Ovary (tissue), 9 donors: ENCODE measurements around the gene PSMB9. TPM values are rescaled to one million over a fixed set of nuclear protein-coding genes. Genes with fewer than 3 reads are reported as not detected.
"Not testable (repeated sequence)": the region's sequence is repeated elsewhere in the genome, so short reads cannot be mapped to it uniquely, and the experiment has no call there.

Experiments used
- DNase-seq, 5 donors: peaks; one replicate each; pipeline ENCODE4 v3.0.0-alpha.2; 2019 to 2020
- H3K27ac ChIP-seq, 2 donors: fragments of 200-600 bp; one replicate each; pipeline versions ENCODE4 v1.5.1 to v1.8.0; 2019 to 2022
- H3K27me3 ChIP-seq: fragments of 200-600 bp; one replicate; pipeline ENCODE4 v1.8.0; 2022
- H3K36me3 ChIP-seq: fragments of 200-600 bp; sonication (generic); one replicate; pipeline ENCODE4 v1.5.1; 2019
- H3K4me1 ChIP-seq: one replicate; pipeline ENCODE4 v1.8.1; 2013; ENCODE audit warnings: mild to moderate bottlenecking, moderate library complexity; ENCODE audit not compliant: insufficient read depth
- H3K4me3 ChIP-seq: fragments of 200-600 bp; sonication (generic); one replicate; pipeline ENCODE4 v1.5.1; 2017
- H3K9me3 ChIP-seq, 2 donors: fragments of 200-600 bp in 1 of 2; sonication (generic) in 1 of 2; one replicate each; pipeline versions ENCODE4 v1.5.1 to v1.8.1; 2013 to 2019; ENCODE audit warnings: mild to moderate bottlenecking in 1 of 2, moderate library complexity in 1 of 2
- EP300 ChIP-seq: sonication (generic); formaldehyde crosslinking; IDR thresholded peaks from one replicate; pipeline ENCODE4 v1.6.1; 2017; ENCODE audit warnings: antibody characterized with exemption
- POLR2A ChIP-seq: fragments of 450-650 bp; IDR thresholded peaks from one replicate; pipeline ENCODE4 v1.6.1; 2017; ENCODE audit warnings: antibody characterized with exemption, mild to moderate bottlenecking, moderate library complexity
- WGBS, 3 donors: extraction: QIAGEN DNeasy Blood & Tissue Kit in 1 of 3; methylation state at CpG; one replicate each; pipeline versions ENCODE4 v1.1.5 to v1.1.7; 2013 to 2017; 5-methylcytosine and 5-hydroxymethylcytosine counted together
- intact Hi-C, 4 donors: fragments of 100-400 bp; cut with DNase I; formaldehyde crosslinking; loops; one replicate each; pipeline versions ENCODE4 v1.11.0 to v1.15.1; 2022 to 2023
- polyA plus RNA-seq, 2 donors: library from polyadenylated mRNA; stranded (reverse); fragments of 200-250 nt in 1 of 2; fragments of 350-450 nt in 1 of 2; fragmentation: Illumina TruSeq in 1 of 2; extraction: RNeasy Lipid Tissue Mini Kit (QIAGEN cat#74804) in 1 of 2; gene quantifications; one replicate each; pipeline ENCODE4 v1.2.3, GENCODE V29; 2013 to 2014
- total RNA-seq, 7 donors: library from RNA; depleted of rRNA in 2 of 7; stranded (reverse); fragments of >200 nt in 2 of 7; fragmentation: NEBNext Ultra II Directional in 3 of 7; extraction: Animal tissue kit (Norgen Biotek cat#: 25700) in 3 of 7; gene quantifications; one replicate each; pipeline versions ENCODE4 v1.1.0 to v1.2.4, GENCODE V29; 2016 to 2023
- TF ChIP-seq, protein P1 (sequence below), 3 donors: fragments of 450-650 bp in 2 of 3; fragments of 200-600 bp in 1 of 3; IDR thresholded peaks; one replicate each; pipeline versions ENCODE4 v1.5.1 to v1.8.0; 2016 to 2022; ENCODE audit warnings: antibody characterized with exemption in 3 of 3, mild to moderate bottlenecking in 1 of 3
- donor health status: DM: no; HTN: no; CAD: no; lungs with moderate emphysema.
- donor health status: DM: no; HTN: no; CAD: no.
- donor health status: Bipolar disorder and iron deficiency.
- donor health status: DM: yes; HTN: yes; CAD: no.
- donor health status: DM: no; HTN: no; CAD: no.
- donor health status: DM: yes; HTN: yes; CAD: no.

The PSMB9 gene
- total and polyA plus RNA-seq, 9 donors: 9.5 to 30.7 (median 20.4) TPM

DNA sequence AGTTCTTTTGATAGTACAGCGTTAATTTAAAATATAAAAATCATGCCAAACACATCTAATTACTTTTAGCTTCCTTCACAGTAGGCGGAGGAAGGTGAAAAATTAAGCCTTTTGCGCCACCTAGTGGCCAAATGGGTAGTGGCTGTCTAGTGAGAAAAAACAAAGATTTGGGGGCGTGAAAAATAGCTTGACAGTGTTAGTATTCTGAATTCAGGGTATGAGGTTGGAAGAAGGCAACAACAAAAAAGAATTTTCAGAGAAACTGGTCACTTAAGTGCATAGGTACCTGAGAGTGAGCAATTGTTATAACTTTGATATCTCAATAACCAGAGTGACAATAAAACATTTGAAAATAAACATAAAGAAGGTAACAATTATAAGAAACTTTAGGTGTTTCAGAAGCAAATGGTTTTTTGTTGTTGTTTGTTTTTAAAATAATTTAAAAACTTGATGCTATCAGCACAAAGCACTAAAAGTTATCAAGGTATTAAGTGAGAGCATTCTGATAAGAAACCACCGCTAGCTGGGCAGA lies 14.3 kb downstream of the PSMB9 start:
- WGBS, 3 donors: 15 to 17% (median 16%) methylated on average over 5 of the region's 5 CpGs
- Histone ChIP-seq H3K27me3 (no peaks in the 10 kb centered on the region), H3K27ac (no peak overlapping the region), H3K9me3 (no peaks in the 10 kb centered on the region), H3K4me3 (no peak overlapping the region), H3K36me3 (no peaks in the 10 kb centered on the region), H3K4me1 (no peaks in the 10 kb centered on the region)
- TF ChIP-seq, protein P1, sequence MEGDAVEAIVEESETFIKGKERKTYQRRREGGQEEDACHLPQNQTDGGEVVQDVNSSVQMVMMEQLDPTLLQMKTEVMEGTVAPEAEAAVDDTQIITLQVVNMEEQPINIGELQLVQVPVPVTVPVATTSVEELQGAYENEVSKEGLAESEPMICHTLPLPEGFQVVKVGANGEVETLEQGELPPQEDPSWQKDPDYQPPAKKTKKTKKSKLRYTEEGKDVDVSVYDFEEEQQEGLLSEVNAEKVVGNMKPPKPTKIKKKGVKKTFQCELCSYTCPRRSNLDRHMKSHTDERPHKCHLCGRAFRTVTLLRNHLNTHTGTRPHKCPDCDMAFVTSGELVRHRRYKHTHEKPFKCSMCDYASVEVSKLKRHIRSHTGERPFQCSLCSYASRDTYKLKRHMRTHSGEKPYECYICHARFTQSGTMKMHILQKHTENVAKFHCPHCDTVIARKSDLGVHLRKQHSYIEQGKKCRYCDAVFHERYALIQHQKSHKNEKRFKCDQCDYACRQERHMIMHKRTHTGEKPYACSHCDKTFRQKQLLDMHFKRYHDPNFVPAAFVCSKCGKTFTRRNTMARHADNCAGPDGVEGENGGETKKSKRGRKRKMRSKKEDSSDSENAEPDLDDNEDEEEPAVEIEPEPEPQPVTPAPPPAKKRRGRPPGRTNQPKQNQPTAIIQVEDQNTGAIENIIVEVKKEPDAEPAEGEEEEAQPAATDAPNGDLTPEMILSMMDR (IDR thresholded peaks at IDR 0.05): peak; percentile 83 to 94 (median 91)
- TF ChIP-seq EP300 (no peak), POLR2A (no peak)
- DNase-seq: peak; percentile 78 to 88 (median 86)
- intact Hi-C loops: no loop called here

DNA sequence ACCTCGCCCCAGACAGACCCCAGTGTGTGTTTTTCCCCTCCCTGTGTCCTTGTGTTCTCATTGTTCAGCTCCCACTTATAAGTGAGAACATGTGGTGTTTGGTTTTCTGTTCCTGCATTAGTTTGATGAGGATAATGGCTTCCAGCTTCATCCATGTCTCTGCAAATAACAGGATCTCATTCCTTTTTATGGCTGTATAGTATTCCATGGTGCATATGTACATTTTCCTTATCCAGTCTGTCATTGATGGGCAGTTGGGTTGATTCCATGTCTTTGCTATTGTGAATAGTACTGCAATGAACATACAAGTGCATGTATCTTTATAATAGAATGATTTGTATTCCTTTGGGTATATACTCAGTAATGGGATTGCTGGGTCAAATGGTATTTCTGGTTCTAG lies 20.0 kb downstream of the PSMB9 start:
- not testable (repeated sequence) for H3K27ac ChIP-seq, H3K27me3 ChIP-seq, H3K4me1 ChIP-seq, H3K36me3 ChIP-seq, H3K4me3 ChIP-seq, H3K9me3 ChIP-seq, DNase-seq
- intact Hi-C loops: loop anchor here in 2 of 4 donors (5.0 kb wide), 1 partner anchor 37 kb away; the partner anchor contains the start of gene TAP2 (in 2 of the 2)
- WGBS, 3 donors: 0 to 56% (median 28%) methylated on average over 1 of the region's 1 CpG

DNA sequence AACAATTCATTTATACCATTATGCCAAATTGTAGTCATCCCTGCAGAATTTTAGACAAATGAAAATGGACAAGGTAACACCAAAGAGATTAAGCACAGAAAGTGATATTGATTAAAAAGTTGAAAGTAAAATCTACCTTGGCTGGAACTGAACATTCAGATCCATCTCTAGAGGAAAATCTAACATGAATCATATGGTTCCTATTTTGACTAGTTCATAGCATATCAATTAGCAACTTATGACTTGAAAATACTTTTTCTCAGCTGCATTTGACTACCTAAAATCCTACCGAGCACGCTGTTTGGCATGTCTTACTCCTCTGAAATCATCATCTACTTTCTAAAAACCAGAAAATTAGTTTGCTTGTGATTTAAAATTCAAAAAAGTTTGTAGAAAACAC lies 22.6 kb downstream of the PSMB9 start:
- Histone ChIP-seq H3K36me3 (no peaks in the 10 kb centered on the region), H3K4me3 (no peak overlapping the region), H3K4me1 (no peaks in the 10 kb centered on the region), H3K27ac (no peak overlapping the region), H3K27me3 (no peaks in the 10 kb centered on the region), H3K9me3 (no peaks in the 10 kb centered on the region)
- TF ChIP-seq, protein P1 (IDR thresholded peaks at IDR 0.05): no peak
- no peak for TF ChIP-seq POLR2A
- TF ChIP-seq EP300: no peak
- 86 to 90% (median 87%) methylated on average over 2 of the region's 2 CpGs for WGBS, 3 donors
- DNase-seq: no peak
- intact Hi-C loops: no loop called here

DNA sequence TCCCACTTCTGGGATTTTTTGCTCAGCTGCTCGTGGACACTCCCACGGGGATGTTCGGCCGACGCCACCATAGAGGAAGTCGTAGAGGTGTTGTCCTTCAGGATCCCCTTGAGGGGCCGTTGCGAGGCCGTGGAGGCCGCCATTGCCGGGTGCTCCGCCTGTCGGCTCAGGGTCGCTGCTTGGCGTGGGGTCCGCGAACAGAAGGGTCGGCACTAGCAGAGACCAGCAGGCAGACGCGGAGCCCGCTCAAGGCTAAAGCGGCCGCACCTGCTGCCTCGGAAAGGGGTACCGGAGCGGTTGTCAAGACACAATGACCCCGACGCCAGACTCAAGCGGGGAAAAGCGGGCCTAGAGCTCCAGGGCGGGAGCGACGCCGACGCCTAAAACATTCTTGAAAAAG lies 25.7 kb downstream of the PSMB9 start:
- intact Hi-C loops: loop anchor here in 1 of 4 donors (10.0 kb wide), 1 partner anchor 55 kb away; no protein-coding TSS in a partner anchor
- WGBS, 3 donors: 33 to 46% (median 38%) methylated on average over 35 of the region's 35 CpGs
- no peak for DNase-seq
- Histone ChIP-seq H3K27me3 (no peaks in the 10 kb centered on the region), H3K4me3 (no peak overlapping the region), H3K27ac (no peak overlapping the region), H3K9me3 (no peaks in the 10 kb centered on the region), H3K4me1 (no peaks in the 10 kb centered on the region), H3K36me3 (no peaks in the 10 kb centered on the region)
- TF ChIP-seq, protein P1 (IDR thresholded peaks at IDR 0.05): no peak
- TF ChIP-seq EP300: no peak
- no peak for TF ChIP-seq POLR2A

DNA sequence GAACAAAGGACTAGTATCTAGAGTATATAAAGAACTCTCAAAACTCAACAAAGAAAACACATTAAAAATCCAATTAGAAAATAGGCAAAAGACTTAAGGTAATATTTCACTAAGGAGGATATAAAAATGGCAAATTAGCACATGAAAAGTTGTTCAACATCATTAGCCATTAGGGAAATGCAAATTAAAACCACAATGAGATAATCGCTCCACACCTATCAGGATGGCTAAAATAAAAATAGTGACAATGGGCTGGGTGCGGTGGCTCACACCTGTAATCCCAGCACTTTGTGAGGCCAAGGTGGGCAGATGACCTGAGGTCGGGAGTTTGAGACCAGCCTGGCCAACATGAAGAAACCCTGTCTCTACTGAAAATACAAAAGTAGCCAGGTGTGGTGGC lies 27.0 kb downstream of the PSMB9 start:
- H3K27me3 ChIP-seq, H3K36me3 ChIP-seq, H3K27ac ChIP-seq, H3K9me3 ChIP-seq, H3K4me3 ChIP-seq, DNase-seq, H3K4me1 ChIP-seq: not testable (repeated sequence)
- 64 to 96% (median 73%) methylated on average over 3 of the region's 3 CpGs for WGBS, 3 donors
- intact Hi-C loops: loop anchor here in 1 of 4 donors (10.0 kb wide), 1 partner anchor 54 kb away; no protein-coding TSS in a partner anchor
